Retinal pigment epithelial cell (primary cell): ENCODE data around the gene GHRL.

ENCODE experiments used
- DNase-seq: peaks from one replicate; pipeline ENCODE4 v3.0.0-alpha.2; 2010; ENCODE audit warnings: low read depth
- H3K4me3 ChIP-seq: 2 replicates; pipeline ENCODE4 v1.5.1; 2011; ENCODE audit warnings: mild to moderate bottlenecking, low read length, control low read depth, moderate library complexity
- CTCF ChIP-seq: conservative IDR thresholded peaks from 2 replicates; pipeline ENCODE4 v1.5.1; 2011; ENCODE audit warnings: low read depth, low read length, control low read depth, inconsistent platforms

Gene GHRL

DNA sequence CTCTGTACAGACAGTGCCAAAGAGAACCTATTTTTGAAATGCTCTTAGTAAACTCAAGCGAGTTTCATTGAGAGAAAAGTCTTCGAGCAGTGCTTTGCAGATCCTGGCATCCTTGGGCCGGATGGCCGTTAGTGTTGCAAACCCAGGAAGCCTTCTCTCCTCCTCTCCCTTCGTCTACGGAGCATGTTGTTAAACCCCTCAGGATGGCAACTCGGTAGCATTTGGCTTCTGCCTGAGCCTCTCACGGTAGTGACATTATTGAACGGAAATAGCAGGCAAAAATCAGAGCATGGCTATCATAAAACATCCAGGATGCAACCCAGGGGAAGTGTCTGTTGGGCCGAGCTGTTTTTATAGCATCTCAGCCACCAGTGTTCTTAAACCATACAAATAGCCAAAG is 34.8 kb upstream of the GHRL start:
- no peak for DNase-seq
- H3K4me3 ChIP-seq = no peak overlapping the region
- no peak for TF ChIP-seq CTCF

DNA sequence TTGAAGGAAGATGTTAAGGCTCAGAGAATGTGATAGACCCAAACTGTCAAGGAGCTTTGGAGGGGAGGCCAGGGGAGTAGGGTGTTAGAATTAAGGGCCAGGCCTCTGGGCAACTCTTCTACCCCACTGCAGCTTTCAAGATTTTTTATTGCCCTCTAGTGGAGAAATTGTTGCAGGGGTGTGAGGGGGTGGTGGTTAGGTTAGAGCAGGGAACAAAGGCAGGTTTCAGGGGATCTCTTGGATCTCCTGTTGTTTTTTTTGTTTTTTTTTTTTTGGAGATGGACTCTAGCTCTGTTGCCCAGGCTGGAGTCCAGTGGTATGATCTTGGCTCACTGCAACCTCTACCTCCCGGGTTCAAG is 29.6 kb upstream of the GHRL start:
- peak; percentile 45 for TF ChIP-seq CTCF
- H3K4me3 ChIP-seq = no peak overlapping the region
- DNase-seq = no peak

DNA sequence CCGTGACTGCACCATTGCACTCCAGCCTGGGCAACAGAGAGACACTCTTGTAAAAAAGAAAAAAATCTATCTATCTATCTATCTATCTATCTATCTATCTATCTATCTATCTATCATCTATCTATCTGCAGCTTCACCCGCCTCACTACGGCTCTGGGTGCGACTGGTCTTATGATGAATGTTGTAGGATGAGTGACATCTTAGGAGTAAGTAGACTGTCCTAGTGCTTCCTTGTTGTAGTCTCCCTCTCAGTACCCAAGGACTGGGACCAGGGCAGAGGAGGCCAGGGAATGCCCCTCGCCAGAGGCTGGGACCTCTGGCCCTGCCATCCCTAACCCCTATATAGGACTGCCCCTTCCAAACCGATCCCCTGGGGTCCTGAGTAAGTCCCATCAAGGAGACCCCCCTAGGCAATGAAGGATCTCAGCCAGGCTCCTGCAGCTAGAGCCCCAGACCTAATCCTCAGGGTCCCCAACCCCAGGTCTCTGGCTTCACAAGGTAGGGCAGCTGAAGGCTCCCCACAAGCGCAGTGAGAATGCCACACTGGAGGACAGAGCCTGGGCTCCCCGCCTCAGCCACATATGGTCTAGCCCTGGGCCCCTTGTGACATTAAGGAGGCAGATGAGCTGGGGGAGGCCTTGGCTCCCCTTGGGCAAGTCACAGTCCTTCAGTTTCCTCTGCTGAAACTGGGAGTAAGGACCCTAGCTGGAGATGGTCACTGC is 29.0 kb upstream of the GHRL start:
- TF ChIP-seq CTCF = no peak
- no peak overlapping the region for H3K4me3 ChIP-seq
- no peak for DNase-seq

- no peak for TF ChIP-seq CTCF
- no peak for DNase-seq
Measured at GRCh38 chr3:10320320-10320677, 27.6 kb upstream of the GHRL start.

DNA sequence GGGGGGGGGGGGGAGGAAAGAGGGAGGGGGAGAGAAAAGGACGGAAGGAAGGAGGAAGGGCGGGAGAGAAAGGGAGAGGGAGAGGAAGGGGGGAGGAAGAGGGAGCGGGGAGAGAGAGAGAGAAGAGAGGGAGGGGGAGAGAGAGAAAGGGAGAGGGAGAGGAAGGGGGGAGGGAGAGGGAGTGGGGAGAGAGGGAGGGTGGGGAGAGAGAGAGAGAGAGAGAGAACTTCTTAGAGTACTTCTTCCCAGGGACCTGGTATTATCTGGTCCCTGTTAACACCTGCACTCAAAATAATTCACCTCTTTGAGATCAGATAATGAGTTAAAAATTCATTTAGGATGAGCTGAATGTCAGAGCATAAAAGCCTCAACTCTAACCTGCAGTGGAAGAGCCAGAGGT is 27.1 kb upstream of the GHRL start:
- TF ChIP-seq CTCF = no peak
- DNase-seq = no peak
- H3K4me3 ChIP-seq = peak overlapping the region; percentile 85

More at GRCh38 chr3:10320320-10320677, 27.6 kb upstream of the GHRL start:
- peak overlapping the region; percentile 85 for H3K4me3 ChIP-seq

GRCh38 chr3:10319251-10319650 is 26.5 kb upstream of the GHRL start:
- no peak for DNase-seq
- H3K4me3 ChIP-seq = peak overlapping the region; percentile 5

More at GRCh38 chr3:10319251-10319650, 26.5 kb upstream of the GHRL start:
- TF ChIP-seq CTCF = no peak
